ENCODE data around the gene TOPAZ1.

GRCh38 chr3:44234648-44235268, 6.9 kb upstream of the TOPAZ1 start:
- no peak for TF ChIP-seq POLR2AphosphoS5 (IDR thresholded peaks at IDR 0.05; ENCODE audit: borderline replicate concordance, low read depth, low read length)
- no peak for TF ChIP-seq EZH2 (IDR thresholded peaks at IDR 0.05)

Measured in SK-N-MC (cell line).